Stomach (tissue), 9 donors: ENCODE data around the gene CYP4F2. TPM values are rescaled to one million over a fixed set of nuclear protein-coding genes. Genes with fewer than 3 reads are reported as not detected.
"Not testable (repeated sequence)": the region's sequence is repeated elsewhere in the genome, so short reads cannot be mapped to it uniquely, and the experiment has no call there.

Source experiments
- DNase-seq, 2 donors: peaks; one replicate each; pipeline versions ENCODE4 v3.0.0 to v3.0.0-alpha.2; 2013 to 2019
- H3K27ac ChIP-seq, 5 donors: fragments of 200-600 bp in 4 of 5; sonication (generic) in 4 of 5; one replicate each; pipeline ENCODE4 v1.5.1; 2013 to 2019; ENCODE audit warnings: mild to moderate bottlenecking in 1 of 5, moderate library complexity in 1 of 5
- H3K27me3 ChIP-seq, 3 donors: fragments of 200-600 bp; sonication (generic); one replicate each; pipeline ENCODE4 v1.5.1; 2017 to 2019; ENCODE audit warnings: mixed run types in 1 of 3
- H3K36me3 ChIP-seq, 4 donors: fragments of 200-600 bp; sonication (generic); 1 replicate in 3 of 4; 2 replicates in 1 of 4; pipeline ENCODE4 v1.5.1; 2016 to 2019
- H3K4me1 ChIP-seq, 4 donors: fragments of 200-600 bp; sonication (generic); one replicate each; pipeline ENCODE4 v1.5.1; 2016 to 2019
- H3K4me3 ChIP-seq, 4 donors: fragments of 200-600 bp; sonication (generic) in 3 of 4; one replicate each; pipeline ENCODE4 v1.5.1; 2016 to 2019; ENCODE audit warnings: mild to moderate bottlenecking in 1 of 4
- H3K9me3 ChIP-seq, 4 donors: fragments of 200-600 bp; sonication (generic); one replicate each; pipeline ENCODE4 v1.5.1; 2016 to 2019
- CTCF ChIP-seq, 7 experiments: fragments of 450-650 bp in 4 of 7; fragments of 200-600 bp in 3 of 7; sonication (generic) in 3 of 7; IDR thresholded peaks; one replicate each; pipeline ENCODE4 v1.5.1; 2016 to 2019; ENCODE audit warnings: antibody characterized with exemption in 7 of 7, control low read depth in 2 of 7, mild to moderate bottlenecking in 1 of 7
- EP300 ChIP-seq: sonication (generic); formaldehyde crosslinking; IDR thresholded peaks from one replicate; pipeline ENCODE4 v1.6.1; 2017; ENCODE audit warnings: antibody characterized with exemption
- POLR2A ChIP-seq, 4 donors: fragments of 450-650 bp; IDR thresholded peaks; one replicate each; pipeline ENCODE4 v1.6.1; 2016; ENCODE audit warnings: antibody characterized with exemption in 4 of 4, control low read depth in 2 of 4, mild to moderate bottlenecking in 1 of 4, moderate library complexity in 1 of 4
- POLR2AphosphoS5 ChIP-seq, 3 donors: sonication (generic); formaldehyde crosslinking; IDR thresholded peaks; one replicate each; pipeline ENCODE4 v1.6.1; 2016; ENCODE audit warnings: antibody characterized with exemption in 3 of 3
- WGBS, 5 donors: extraction: QIAGEN DNeasy Blood & Tissue Kit in 3 of 5; methylation state at CpG; one replicate each; pipeline versions ENCODE4 v1.1.5 to v1.1.7; 2013 to 2018; 5-methylcytosine and 5-hydroxymethylcytosine counted together
- intact Hi-C: fragments of 100-400 bp; cut with DNase I; formaldehyde crosslinking; loops from one replicate; pipeline ENCODE4 v1.15.1; 2023; ENCODE audit warnings: low total_unique reads
- polyA plus RNA-seq, 3 donors: library from polyadenylated mRNA; stranded (reverse); fragments of 200-250 nt; gene quantifications; one replicate each; pipeline ENCODE4 v1.2.3, GENCODE V29; 2013
- total RNA-seq, 5 donors: library from RNA; depleted of rRNA; stranded (reverse); fragments of >200 nt; gene quantifications; one replicate each; pipeline versions ENCODE4 v1.1.0 to v1.2.3, GENCODE V29; 2014 to 2016
- donor health status: healthy with polysubstance abuse.
- donor health status: Bipolar disorder and iron deficiency.
- donor health status: healthy.

CYP4F2 gene
- total and polyA plus RNA-seq, 8 donors: 0.13 to 121 TPM; not detected in 6

GRCh38 chr19:15843203-15843893 is 54.5 kb downstream of the CYP4F2 start:
- Histone ChIP-seq H3K9me3 (no peaks in the 10 kb centered on the region), H3K27me3 (no peaks in the 10 kb centered on the region), H3K27ac (no peak overlapping the region), H3K36me3 (no peaks in the 10 kb centered on the region), H3K4me1 (peaks cover 0 to 6% (median 3%) of the 10 kb centered on the region in 4 donors), H3K4me3 (no peak overlapping the region)
- no peak for DNase-seq
- WGBS, 5 donors: 28 to 51% (median 45%) methylated on average over 5 of the region's 5 CpGs
- intact Hi-C loops: no loop called here
- no peak for TF ChIP-seq POLR2AphosphoS5 (IDR thresholded peaks at IDR 0.05)
- TF ChIP-seq CTCF (IDR thresholded peaks at IDR 0.05): no peak
- TF ChIP-seq POLR2A (IDR thresholded peaks at IDR 0.05): no peak
- no peak for TF ChIP-seq EP300

GRCh38 chr19:15841875-15842569 is 55.9 kb downstream of the CYP4F2 start:
- TF ChIP-seq EP300 (no peak), POLR2AphosphoS5 (IDR thresholded peaks at IDR 0.05) (no peak), CTCF (IDR thresholded peaks at IDR 0.05) (no peak), POLR2A (IDR thresholded peaks at IDR 0.05) (no peak)
- no peak overlapping the region for H3K4me3 ChIP-seq
- H3K36me3 ChIP-seq: no peaks in the 10 kb centered on the region
- no peaks in the 10 kb centered on the region for H3K9me3 ChIP-seq
- peaks cover 0 to 17% (median 8%) of the 10 kb centered on the region in 4 donors for H3K4me1 ChIP-seq
- H3K27me3 ChIP-seq: no peaks in the 10 kb centered on the region
- intact Hi-C loops: no loop called here
- 58 to 76% (median 65%) methylated on average over 5 to 11 of the region's 11 CpGs for WGBS, 5 donors
- DNase-seq: no peak
- H3K27ac ChIP-seq: no peak overlapping the region

GRCh38 chr19:15840833-15841232 is 57.0 kb downstream of the CYP4F2 start:
- H3K9me3 ChIP-seq: no peaks in the 10 kb centered on the region
- H3K27ac ChIP-seq: no peak overlapping the region
- DNase-seq: no peak
- intact Hi-C loops: no loop called here
- H3K27me3 ChIP-seq: no peaks in the 10 kb centered on the region
- 79 to 86% (median 82%) methylated on average over 2 of the region's 2 CpGs for WGBS, 5 donors
- no peak overlapping the region for H3K4me3 ChIP-seq
- no peaks in the 10 kb centered on the region for H3K36me3 ChIP-seq
- TF ChIP-seq CTCF (IDR thresholded peaks at IDR 0.05) (no peak), EP300 (no peak), POLR2AphosphoS5 (IDR thresholded peaks at IDR 0.05) (no peak), POLR2A (IDR thresholded peaks at IDR 0.05) (no peak)
- H3K4me1 ChIP-seq: peaks cover 3 to 21% (median 13%) of the 10 kb centered on the region in 4 donors

GRCh38 chr19:15839888-15840287 is 58.0 kb downstream of the CYP4F2 start:
- peaks cover 7 to 26% (median 17%) of the 10 kb centered on the region in 4 donors for H3K4me1 ChIP-seq
- H3K36me3 ChIP-seq, DNase-seq, H3K4me3 ChIP-seq, intact Hi-C loops, H3K9me3 ChIP-seq, H3K27ac ChIP-seq, H3K27me3 ChIP-seq: not testable (repeated sequence)
- WGBS, 5 donors: 54 to 72% (median 59%) methylated on average over 4 of the region's 4 CpGs

- Histone ChIP-seq H3K27ac (peak overlapping the region; percentile 47 to 99 (median 99)), H3K36me3 (no peaks in the 10 kb centered on the region), H3K4me3 (no peak overlapping the region), H3K27me3 (no peaks in the 10 kb centered on the region), H3K4me1 (peaks cover 7 to 26% (median 17%) of the 10 kb centered on the region in 4 donors), H3K9me3 (no peaks in the 10 kb centered on the region)
- intact Hi-C loops: no loop called here
- DNase-seq: no peak
- TF ChIP-seq POLR2AphosphoS5 (IDR thresholded peaks at IDR 0.05) (no peak), EP300 (no peak), CTCF (IDR thresholded peaks at IDR 0.05) (no peak), POLR2A (IDR thresholded peaks at IDR 0.05) (no peak)
- 62 to 81% (median 73%) methylated on average over 3 of the region's 3 CpGs for WGBS, 5 donors
Measured at GRCh38 chr19:15838351-15838750, 59.5 kb downstream of the CYP4F2 start.
